ENCODE measurements around the gene ABCA3.

DNA sequence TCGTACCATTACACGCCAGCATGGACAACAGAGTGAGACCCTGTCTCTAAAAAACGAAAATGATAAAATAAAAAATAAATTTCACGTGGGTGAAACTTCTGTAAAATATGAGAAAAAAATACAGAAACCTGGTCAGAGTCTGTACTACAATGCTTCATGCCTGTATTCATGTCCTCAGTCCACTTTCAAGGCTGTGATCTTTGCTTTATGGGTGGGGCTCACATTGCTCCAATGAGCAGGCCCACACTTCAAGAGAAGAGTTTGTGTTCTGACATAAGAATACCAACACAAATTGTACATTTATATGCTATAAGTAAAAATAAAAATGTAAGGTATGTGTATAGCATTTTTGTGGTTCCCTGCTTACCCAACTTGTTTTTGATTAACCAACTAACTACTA lies 32.2 kb upstream of the ABCA3 start:
- TF ChIP-seq, protein P1, sequence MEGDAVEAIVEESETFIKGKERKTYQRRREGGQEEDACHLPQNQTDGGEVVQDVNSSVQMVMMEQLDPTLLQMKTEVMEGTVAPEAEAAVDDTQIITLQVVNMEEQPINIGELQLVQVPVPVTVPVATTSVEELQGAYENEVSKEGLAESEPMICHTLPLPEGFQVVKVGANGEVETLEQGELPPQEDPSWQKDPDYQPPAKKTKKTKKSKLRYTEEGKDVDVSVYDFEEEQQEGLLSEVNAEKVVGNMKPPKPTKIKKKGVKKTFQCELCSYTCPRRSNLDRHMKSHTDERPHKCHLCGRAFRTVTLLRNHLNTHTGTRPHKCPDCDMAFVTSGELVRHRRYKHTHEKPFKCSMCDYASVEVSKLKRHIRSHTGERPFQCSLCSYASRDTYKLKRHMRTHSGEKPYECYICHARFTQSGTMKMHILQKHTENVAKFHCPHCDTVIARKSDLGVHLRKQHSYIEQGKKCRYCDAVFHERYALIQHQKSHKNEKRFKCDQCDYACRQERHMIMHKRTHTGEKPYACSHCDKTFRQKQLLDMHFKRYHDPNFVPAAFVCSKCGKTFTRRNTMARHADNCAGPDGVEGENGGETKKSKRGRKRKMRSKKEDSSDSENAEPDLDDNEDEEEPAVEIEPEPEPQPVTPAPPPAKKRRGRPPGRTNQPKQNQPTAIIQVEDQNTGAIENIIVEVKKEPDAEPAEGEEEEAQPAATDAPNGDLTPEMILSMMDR (IDR thresholded peaks at IDR 0.05): no peak
- TF ChIP-seq POLR2A (IDR thresholded peaks at IDR 0.05): no peak
- no peak for TF ChIP-seq EP300 (IDR thresholded peaks at IDR 0.05)
- TF ChIP-seq POLR2AphosphoS5 (IDR thresholded peaks at IDR 0.05): no peak

Measured in suprapubic skin (tissue), 4 donors.